Measurements from ENCODE around the gene TBL1XR1.

TBL1XR1 gene

GRCh38 chr3:177102553-177102952 lies 94.7 kb downstream of the TBL1XR1 start:
- DNase-seq (ENCODE audit: low spot score) = no peak
- ChIA-PET POLR2A (ENCODE audit: low non-redundant PET) (no interaction called here), CTCF (no interaction called here)
- TF ChIP-seq CTCF (conservative IDR thresholded peaks at IDR 0.05; ENCODE audit: low read depth) = no peak
- no peak overlapping the region for H3K27ac ChIP-seq

- POLR2A ChIA-PET (ENCODE audit: low non-redundant PET) = no interaction called here
- no peak for DNase-seq (ENCODE audit: low spot score)
- no peak for TF ChIP-seq CTCF (conservative IDR thresholded peaks at IDR 0.05; ENCODE audit: low read depth)
- CTCF ChIA-PET = interaction anchor here (0.9 kb wide), 1 partner anchor 53 kb away, joined by 3 read pairs; no protein-coding TSS in a partner anchor
- no peak overlapping the region for H3K27ac ChIP-seq
Measured at GRCh38 chr3:177098551-177098950, 98.7 kb downstream of the TBL1XR1 start.

GRCh38 chr3:177096615-177097014 lies 100.7 kb downstream of the TBL1XR1 start:
- POLR2A ChIA-PET (ENCODE audit: low non-redundant PET) = no interaction called here
- no peak for DNase-seq (ENCODE audit: low spot score)
- TF ChIP-seq CTCF (conservative IDR thresholded peaks at IDR 0.05; ENCODE audit: low read depth) = no peak
- no peak overlapping the region for H3K27ac ChIP-seq
- CTCF ChIA-PET = no interaction called here

- ChIA-PET POLR2A (ENCODE audit: low non-redundant PET) (no interaction called here), CTCF (interaction anchor here (0.7 kb wide), 1 partner anchor 1247 kb away, joined by 4 read pairs; no protein-coding TSS in a partner anchor)
- no peak for TF ChIP-seq CTCF (conservative IDR thresholded peaks at IDR 0.05; ENCODE audit: low read depth)
- no peak overlapping the region for H3K27ac ChIP-seq
- DNase-seq (ENCODE audit: low spot score) = no peak
Measured at GRCh38 chr3:177093966-177094365, 103.3 kb downstream of the TBL1XR1 start.

- H3K27ac ChIP-seq = no peak overlapping the region
- no peak for DNase-seq (ENCODE audit: low spot score)
- POLR2A ChIA-PET (ENCODE audit: low non-redundant PET) = no interaction called here
- CTCF ChIA-PET = interaction anchor here (0.6 kb wide), 1 partner anchor 12 kb away, joined by 4 read pairs; no protein-coding TSS in a partner anchor
- no peak for TF ChIP-seq CTCF (conservative IDR thresholded peaks at IDR 0.05; ENCODE audit: low read depth)
Measured at GRCh38 chr3:177089901-177090300, 107.4 kb downstream of the TBL1XR1 start.

- no peak for TF ChIP-seq CTCF (conservative IDR thresholded peaks at IDR 0.05; ENCODE audit: low read depth)
- no peak overlapping the region for H3K27ac ChIP-seq
- POLR2A ChIA-PET (ENCODE audit: low non-redundant PET) = no interaction called here
- CTCF ChIA-PET = no interaction called here
- peak; percentile 10 for DNase-seq (ENCODE audit: low spot score)
Measured at GRCh38 chr3:177089110-177089509, 108.2 kb downstream of the TBL1XR1 start.

GRCh38 chr3:177085794-177086193 lies 111.5 kb downstream of the TBL1XR1 start:
- ChIA-PET CTCF (no interaction called here), POLR2A (ENCODE audit: low non-redundant PET) (no interaction called here)
- no peak overlapping the region for H3K27ac ChIP-seq
- no peak for TF ChIP-seq CTCF (conservative IDR thresholded peaks at IDR 0.05; ENCODE audit: low read depth)
- DNase-seq (ENCODE audit: low spot score) = no peak
